Fibroblast of the aortic adventitia (primary cell): Measurements from ENCODE around the gene SUCLG2. TPM values are rescaled to one million over a fixed set of nuclear protein-coding genes. Genes with fewer than 3 reads are reported as not detected.

Source experiments
- DNase-seq: peaks from one replicate; pipeline ENCODE4 v3.0.0-alpha.2; 2010; ENCODE audit warnings: low read depth
- H3K4me3 ChIP-seq: 2 replicates; pipeline ENCODE4 v1.5.1; 2011; ENCODE audit warnings: low read depth, mild to moderate bottlenecking, control low read depth, low read length, moderate library complexity
- CTCF ChIP-seq: IDR thresholded peaks from 2 replicates; pipeline ENCODE4 v1.5.1; 2011; ENCODE audit warnings: mild to moderate bottlenecking, low read length, control low read depth, inconsistent platforms; ENCODE audit not compliant: insufficient read depth
- total RNA-seq: library from RNA; depleted of rRNA; stranded (reverse); fragments of >200 nt; gene quantifications from 2 replicates; pipeline ENCODE4 v1.2.3, GENCODE V29; 2012; ENCODE audit warnings: low replicate concordance

Gene SUCLG2
- total RNA-seq, 1 donor: 73.9 TPM

- TF ChIP-seq CTCF: no peak
- H3K4me3 ChIP-seq: no peak overlapping the region
- DNase-seq: no peak
These were observed 326.8 kb downstream of the SUCLG2 start for GRCh38 chr3:67327582-67327981.

- no peak for DNase-seq
These were observed 329.2 kb downstream of the SUCLG2 start for GRCh38 chr3:67325231-67325630.

More at GRCh38 chr3:67325231-67325630, 329.2 kb downstream of the SUCLG2 start:
- TF ChIP-seq CTCF: no peak
- H3K4me3 ChIP-seq: no peak overlapping the region
